ENCODE measurements around the gene PINLYP.
A peak's percentile ranks its signal among the peaks of the same experiment; 100 is the strongest.

Gene PINLYP

GRCh38 chr19:43619262-43620060 is 43.9 kb downstream of the PINLYP start, which contains the start of gene ZNF428:
Gene ZNF428 (minus strand): TSS chr19:43619629. CDS start chr19:43614304, 5,325 bp downstream.
- Mint-ChIP-seq H3K27me3 (no peaks in the 10 kb centered on the region), H3K4me1 (ENCODE audit: low read depth) (peaks cover 35% of the 10 kb centered on the region), H3K36me3 (no peaks in the 10 kb centered on the region), H3K27ac (peak within 1 kb of the TSS; percentile 99), H3K4me3 (peak within 1 kb of the TSS; percentile 96), H3K9me3 (ENCODE audit: low read depth) (no peaks in the 10 kb centered on the region)

DNA sequence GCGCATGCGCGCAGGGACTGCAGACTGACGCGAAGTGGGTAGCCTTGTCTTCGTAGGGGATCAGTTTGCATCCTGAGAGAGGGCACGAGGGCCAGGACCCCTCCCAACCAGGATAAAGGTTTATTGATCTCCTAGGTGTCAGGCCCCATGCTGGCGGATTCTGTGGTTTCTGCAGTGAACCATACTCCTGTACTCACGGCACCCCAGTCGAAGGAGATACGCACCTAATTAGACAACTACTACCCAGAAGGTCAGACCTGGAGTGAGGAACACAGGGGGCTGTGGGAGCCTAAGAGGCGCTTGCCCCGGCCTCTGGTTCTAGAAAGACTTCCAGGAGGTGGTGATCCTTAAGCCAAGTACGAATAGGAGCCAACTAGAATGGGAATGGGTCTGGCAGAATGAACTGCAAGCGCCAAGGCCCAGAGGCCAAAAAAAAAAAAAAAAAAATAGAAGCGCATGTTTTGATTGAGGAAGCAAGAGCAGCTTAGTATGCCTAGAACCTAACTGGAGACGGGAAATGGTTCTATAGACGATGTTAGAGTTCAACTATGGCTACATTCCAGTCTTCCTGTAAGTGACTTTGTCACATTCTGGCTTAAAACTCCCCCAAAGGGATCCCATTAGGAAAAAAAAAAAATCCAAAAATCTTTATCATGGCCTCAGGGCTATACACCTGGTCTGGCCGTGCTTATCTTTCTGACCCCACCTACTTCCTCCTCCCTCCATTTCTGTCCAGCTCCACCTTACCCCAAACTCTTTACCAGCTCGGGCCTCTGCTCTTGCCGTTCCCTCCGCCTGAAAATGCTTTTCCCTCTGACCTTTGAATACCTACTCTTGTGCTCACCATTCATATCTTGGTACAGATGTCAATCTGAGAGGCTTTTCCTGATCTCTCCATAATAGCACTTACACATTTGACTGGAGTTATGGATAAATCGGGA is 44.7 kb downstream of the PINLYP start:
- peaks cover 41% of the 10 kb centered on the region for H3K4me1 Mint-ChIP-seq (ENCODE audit: low read depth)
- no peaks in the 10 kb centered on the region for H3K27me3 Mint-ChIP-seq
- no peaks in the 10 kb centered on the region for H3K9me3 Mint-ChIP-seq (ENCODE audit: low read depth)
- no peaks in the 10 kb centered on the region for H3K36me3 Mint-ChIP-seq
- peak overlapping the region; percentile 96 for H3K4me3 Mint-ChIP-seq
- peak overlapping the region; percentile 99 for H3K27ac Mint-ChIP-seq

DNA sequence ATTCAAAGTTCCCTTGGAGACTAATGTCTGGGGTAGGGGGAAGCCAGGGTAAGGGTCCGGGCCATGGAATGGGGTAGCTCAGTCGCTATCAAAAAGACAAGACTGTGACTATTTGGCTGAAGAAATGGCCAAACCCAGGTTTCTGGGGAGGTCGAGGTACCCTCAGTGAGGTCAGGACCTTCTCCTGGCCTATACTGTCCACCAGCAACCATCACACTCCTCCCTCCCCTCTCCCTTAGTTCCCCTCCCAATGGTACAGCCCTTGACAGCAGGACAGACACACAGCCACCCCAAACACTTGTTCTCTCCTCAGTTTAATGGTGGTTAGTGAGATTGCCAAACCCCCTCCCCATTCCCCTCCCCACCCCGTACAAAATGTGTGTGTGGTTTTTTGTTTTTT is 46.5 kb downstream of the PINLYP start:
- Mint-ChIP-seq H3K9me3 (ENCODE audit: low read depth) (no peaks in the 10 kb centered on the region), H3K4me1 (ENCODE audit: low read depth) (peaks cover 37% of the 10 kb centered on the region), H3K27ac (no peak overlapping the region), H3K4me3 (no peak overlapping the region), H3K27me3 (peaks cover 3% of the 10 kb centered on the region), H3K36me3 (no peaks in the 10 kb centered on the region)

DNA sequence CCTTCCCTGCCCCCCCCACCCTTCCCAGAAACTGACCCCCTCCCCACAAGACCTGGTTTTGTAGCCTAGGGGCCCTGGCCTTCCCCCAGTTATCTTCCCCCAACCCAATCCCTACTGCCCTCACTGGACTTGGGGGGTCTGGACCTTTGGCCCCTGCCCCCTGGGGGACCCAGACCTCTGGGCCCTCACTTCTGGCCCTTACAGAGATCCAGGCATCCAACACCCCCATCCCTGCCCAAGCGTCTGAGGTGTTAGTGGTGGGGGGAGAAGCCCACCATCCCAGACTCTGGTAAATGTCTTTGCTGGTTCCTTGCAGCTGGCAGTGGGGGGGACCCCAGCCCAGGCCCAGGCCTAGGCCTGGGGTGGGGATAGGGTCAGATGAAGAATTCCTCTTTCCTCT is 47.4 kb downstream of the PINLYP start:
- Mint-ChIP-seq H3K27me3 (peaks cover 4% of the 10 kb centered on the region), H3K27ac (no peak overlapping the region), H3K4me3 (no peak overlapping the region), H3K4me1 (ENCODE audit: low read depth) (peaks cover 35% of the 10 kb centered on the region), H3K9me3 (ENCODE audit: low read depth) (no peaks in the 10 kb centered on the region), H3K36me3 (no peaks in the 10 kb centered on the region)

GRCh38 chr19:43623889-43624670 is 48.5 kb downstream of the PINLYP start:
- H3K27ac Mint-ChIP-seq = no peak overlapping the region
- no peaks in the 10 kb centered on the region for H3K9me3 Mint-ChIP-seq (ENCODE audit: low read depth)
- H3K4me1 Mint-ChIP-seq (ENCODE audit: low read depth) = peaks cover 31% of the 10 kb centered on the region
- no peaks in the 10 kb centered on the region for H3K36me3 Mint-ChIP-seq
- H3K27me3 Mint-ChIP-seq = peaks cover 4% of the 10 kb centered on the region
- no peak overlapping the region for H3K4me3 Mint-ChIP-seq

- H3K4me1 Mint-ChIP-seq (ENCODE audit: low read depth) = peaks cover 28% of the 10 kb centered on the region
- H3K27ac Mint-ChIP-seq = no peak overlapping the region
- no peak overlapping the region for H3K4me3 Mint-ChIP-seq
- no peaks in the 10 kb centered on the region for H3K36me3 Mint-ChIP-seq
- H3K27me3 Mint-ChIP-seq = peaks cover 4% of the 10 kb centered on the region
- H3K9me3 Mint-ChIP-seq (ENCODE audit: low read depth) = no peaks in the 10 kb centered on the region
Measured at GRCh38 chr19:43624933-43625332, 49.3 kb downstream of the PINLYP start.

GRCh38 chr19:43625918-43626579 is 50.4 kb downstream of the PINLYP start:
- H3K4me1 Mint-ChIP-seq (ENCODE audit: low read depth) = peaks cover 19% of the 10 kb centered on the region
- no peak overlapping the region for H3K4me3 Mint-ChIP-seq
- H3K9me3 Mint-ChIP-seq (ENCODE audit: low read depth) = no peaks in the 10 kb centered on the region
- peaks cover 4% of the 10 kb centered on the region for H3K27me3 Mint-ChIP-seq
- no peaks in the 10 kb centered on the region for H3K36me3 Mint-ChIP-seq
- H3K27ac Mint-ChIP-seq = no peak overlapping the region

- Mint-ChIP-seq H3K9me3 (ENCODE audit: low read depth) (no peaks in the 10 kb centered on the region), H3K27me3 (peaks cover 4% of the 10 kb centered on the region), H3K4me1 (ENCODE audit: low read depth) (peaks cover 17% of the 10 kb centered on the region), H3K27ac (no peak overlapping the region), H3K36me3 (no peaks in the 10 kb centered on the region), H3K4me3 (no peak overlapping the region)
Measured at GRCh38 chr19:43626838-43627237, 51.2 kb downstream of the PINLYP start.

DNA sequence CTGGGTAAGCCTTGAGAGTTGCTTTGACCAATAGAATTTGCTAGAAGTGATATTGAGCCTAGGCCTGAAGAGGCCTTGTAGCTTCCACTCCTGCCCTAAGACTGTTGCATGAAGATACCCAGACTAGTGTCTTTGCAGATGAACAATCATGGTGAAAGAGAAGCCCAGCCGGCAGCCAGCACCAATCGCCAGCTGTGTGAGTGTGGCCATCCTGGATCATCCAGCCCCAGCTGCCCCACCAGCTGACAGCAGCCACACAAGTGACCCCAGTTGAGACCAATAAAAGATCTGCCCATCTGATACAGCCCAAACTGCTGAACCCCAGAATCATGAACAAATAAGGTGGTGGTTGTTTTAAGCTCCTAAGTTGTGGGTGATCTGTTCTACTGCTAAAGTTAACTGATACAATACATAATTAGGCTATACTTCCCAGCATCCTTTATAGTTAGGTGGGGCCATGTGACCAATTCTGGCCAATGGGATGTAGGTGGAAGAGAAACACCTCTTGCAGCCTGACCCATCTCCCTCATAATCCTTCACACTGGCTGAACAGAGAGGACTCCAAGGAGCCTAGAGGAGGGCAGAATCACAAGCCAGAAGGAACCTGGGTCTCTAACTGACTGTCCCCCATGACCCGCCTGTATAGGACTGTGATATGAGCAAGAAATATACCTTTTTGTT is 53.2 kb downstream of the PINLYP start:
- H3K27me3 Mint-ChIP-seq = peaks cover 7% of the 10 kb centered on the region
- H3K36me3 Mint-ChIP-seq = no peaks in the 10 kb centered on the region
- no peaks in the 10 kb centered on the region for H3K9me3 Mint-ChIP-seq (ENCODE audit: low read depth)
- no peak overlapping the region for H3K4me3 Mint-ChIP-seq
- peaks cover 17% of the 10 kb centered on the region for H3K4me1 Mint-ChIP-seq (ENCODE audit: low read depth)
- no peak overlapping the region for H3K27ac Mint-ChIP-seq

DNA sequence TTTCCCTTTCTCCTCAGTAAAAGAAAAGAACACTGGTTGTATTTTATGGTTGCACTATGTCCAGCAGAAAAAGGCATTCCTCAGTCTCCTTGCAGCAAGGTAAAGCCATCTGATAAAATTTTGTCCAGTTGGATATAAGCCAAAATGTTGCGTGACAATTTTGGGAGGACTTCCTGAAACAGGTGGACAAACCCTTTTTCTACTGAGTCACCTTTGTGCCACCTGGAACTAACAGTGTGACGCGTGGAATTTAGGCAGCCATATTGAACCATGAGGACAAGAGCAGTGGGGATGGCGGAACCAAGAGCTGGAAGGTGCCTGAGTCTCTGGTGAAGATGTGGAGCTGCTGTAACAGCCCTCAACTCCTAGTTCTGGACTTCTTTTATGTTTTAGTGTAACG is 55.9 kb downstream of the PINLYP start:
- Mint-ChIP-seq H3K9me3 (ENCODE audit: low read depth) (no peaks in the 10 kb centered on the region), H3K27me3 (peaks cover 7% of the 10 kb centered on the region), H3K4me1 (ENCODE audit: low read depth) (peaks cover 4% of the 10 kb centered on the region), H3K27ac (no peak overlapping the region), H3K36me3 (no peaks in the 10 kb centered on the region), H3K4me3 (no peak overlapping the region)
